ENCODE data around the gene KRTAP5-5. TPM values are rescaled to one million over a fixed set of nuclear protein-coding genes. Genes with fewer than 3 reads are reported as not detected.
"Not testable (repeated sequence)": the region's sequence is repeated elsewhere in the genome, so short reads cannot be mapped to it uniquely, and the experiment has no call there.

KRTAP5-5 gene
- not detected for total RNA-seq

- no peaks in the 10 kb centered on the region for H3K27me3 ChIP-seq
- no peak within 1 kb of the TSS for H3K4me3 ChIP-seq
- H3K4me1 ChIP-seq, result peaks cover 15% of the 10 kb centered on the region
- DNase-seq (no peak), ATAC-seq (no peak)
- TF ChIP-seq POLR2A (IDR thresholded peaks at IDR 0.05) (no peak), CTCF (IDR thresholded peaks at IDR 0.05) (no peak)
- intact Hi-C loops (cut with DNase I), result no loop called here
- WGBS, 2 donors, result 67 to 73% methylated on average over 9 to 16 of the region's 26 CpGs
- H3K36me3 ChIP-seq (replicated peaks in 1 of 2; ENCODE audit: insufficient read depth in 1 of 2, low read depth in 2 of 2), result no peaks in the 10 kb centered on the region
- H3K27ac ChIP-seq, result no peak within 1 kb of the TSS
- H3K9me3 ChIP-seq, result no peaks in the 10 kb centered on the region
Measured at GRCh38 chr11:1629326-1630185, at the start of gene KRTAP5-5. KRTAP5-5 (plus strand) TSS chr11:1629775; CDS start chr11:1629841, 66 bp downstream.

GRCh38 chr11:1581976-1582375 lies 47.6 kb upstream of the KRTAP5-5 start:
- intact Hi-C loops (cut with DNase I), result no loop called here
- DNase-seq (no peak), ATAC-seq (no peak)
- TF ChIP-seq CTCF (IDR thresholded peaks at IDR 0.05) (no peak), POLR2A (IDR thresholded peaks at IDR 0.05) (no peak)
- 79 to 90% methylated on average over 7 to 9 of the region's 9 CpGs for WGBS, 2 donors
- no peak overlapping the region for H3K4me3 ChIP-seq
- no peaks in the 10 kb centered on the region for H3K36me3 ChIP-seq (replicated peaks in 1 of 2; ENCODE audit: insufficient read depth in 1 of 2, low read depth in 2 of 2)
- no peak overlapping the region for H3K27ac ChIP-seq
- H3K27me3 ChIP-seq, result no peaks in the 10 kb centered on the region
- H3K4me1 ChIP-seq, result no peaks in the 10 kb centered on the region
- no peaks in the 10 kb centered on the region for H3K9me3 ChIP-seq

- WGBS, 2 donors, result 70 to 80% methylated on average over 2 of the region's 2 CpGs
- intact Hi-C loops (cut with DNase I); H3K27ac ChIP-seq; H3K4me1 ChIP-seq; H3K36me3 ChIP-seq (replicated peaks in 1 of 2; ENCODE audit: insufficient read depth in 1 of 2, low read depth in 2 of 2); ATAC-seq; DNase-seq; H3K9me3 ChIP-seq; H3K27me3 ChIP-seq; H3K4me3 ChIP-seq: not testable (repeated sequence)
Measured at GRCh38 chr11:1582909-1583308, 46.7 kb upstream of the KRTAP5-5 start.

GRCh38 chr11:1584661-1585370 lies 44.8 kb upstream of the KRTAP5-5 start, which contains the start of gene KRTAP5-1:
KRTAP5-1 (minus strand) TSS chr11:1585283; CDS start chr11:1585249, 34 bp downstream.
- H3K27ac ChIP-seq; ATAC-seq; DNase-seq; H3K36me3 ChIP-seq (replicated peaks in 1 of 2; ENCODE audit: insufficient read depth in 1 of 2, low read depth in 2 of 2); intact Hi-C loops (cut with DNase I); H3K9me3 ChIP-seq; H3K27me3 ChIP-seq; H3K4me3 ChIP-seq; H3K4me1 ChIP-seq: not testable (repeated sequence)
- WGBS, 2 donors, result 66% methylated on average over 5 of the region's 9 CpGs; no CpG with 5 or more reads in 1 of the 2 donors

- Histone ChIP-seq H3K36me3 (replicated peaks in 1 of 2; ENCODE audit: insufficient read depth in 1 of 2, low read depth in 2 of 2) (no peaks in the 10 kb centered on the region), H3K27me3 (no peaks in the 10 kb centered on the region), H3K9me3 (no peaks in the 10 kb centered on the region), H3K4me1 (no peaks in the 10 kb centered on the region), H3K27ac (no peak overlapping the region), H3K4me3 (no peak overlapping the region)
- ATAC-seq (no peak), DNase-seq (no peak)
- TF ChIP-seq CTCF (IDR thresholded peaks at IDR 0.05) (no peak), POLR2A (IDR thresholded peaks at IDR 0.05) (no peak)
- intact Hi-C loops (cut with DNase I), result no loop called here
- 77 to 78% methylated on average over 2 of the region's 2 CpGs for whole genome bisulfite sequencing, 2 donors
Measured at GRCh38 chr11:1586699-1587098, 42.9 kb upstream of the KRTAP5-5 start.

- H3K27ac ChIP-seq; intact Hi-C loops (cut with DNase I); H3K36me3 ChIP-seq (replicated peaks in 1 of 2; ENCODE audit: insufficient read depth in 1 of 2, low read depth in 2 of 2); ATAC-seq; H3K9me3 ChIP-seq; H3K4me1 ChIP-seq; H3K4me3 ChIP-seq; H3K27me3 ChIP-seq: not testable (repeated sequence)
- peak in 1 of 4 donors; percentile 4 for DNase-seq
- WGBS, 2 donors, result 49 to 59% methylated on average over 7 of the region's 10 CpGs
Measured at GRCh38 chr11:1589191-1589963, 40.2 kb upstream of the KRTAP5-5 start.

All from body of pancreas (tissue), 4 donors.